CD4-positive, alpha-beta T cell (primary cell): Measurements from ENCODE around the gene ATP2B2. TPM values are rescaled to one million over a fixed set of nuclear protein-coding genes. Genes with fewer than 3 reads are reported as not detected.

Experiments used
- ATAC-seq: fragments of 200-7000 bp; cut with Tn5 transposase; one replicate; pipeline ENCODE4 v1.10.0; 2022; ENCODE audit warnings: mild to moderate bottlenecking; ENCODE audit not compliant: poor library complexity
- CTCF ChIA-PET: fragments of 350-600 bp; sonication (Branson Sonifier 250); formaldehyde crosslinking; loops from one replicate; lab custom pipeline; 2021; ENCODE audit warnings: antibody characterized with exemption, inconsistent platforms; lab: Charles Lee
- POLR2A ChIA-PET: fragments of 350-600 bp; sonication (Branson Sonifier 250); formaldehyde crosslinking; loops from one replicate; lab custom pipeline; 2021; ENCODE audit warnings: antibody characterized with exemption, inconsistent platforms; lab: Charles Lee
- DNase-seq, 14 experiments: peaks; one replicate each; pipeline ENCODE4 v3.0.0-alpha.2; 2013 to 2020; ENCODE audit warnings: mixed read lengths in 2 of 14
- H3K27ac ChIP-seq, 2 donors: one replicate each; pipeline versions ENCODE4 v1.5.1 to v1.7.0; 2013; ENCODE audit warnings: low read length in 2 of 2, low read depth in 1 of 2, mild to moderate bottlenecking in 1 of 2
- H3K27me3 ChIP-seq, 2 experiments: 1 replicate in 1 of 2; 2 replicates in 1 of 2; pipeline versions ENCODE4 v1.6.1 to v1.7.0; 2013; ENCODE audit warnings: low read length in 2 of 2, control low read depth in 1 of 2, mild to moderate bottlenecking in 1 of 2, moderate library complexity in 1 of 2; ENCODE audit not compliant: insufficient read depth in 2 of 2, control insufficient read depth in 1 of 2
- H3K36me3 ChIP-seq: one replicate; pipeline ENCODE4 v1.6.1; 2013; ENCODE audit warnings: low read length, control low read depth; ENCODE audit not compliant: insufficient read depth
- H3K4me1 ChIP-seq: one replicate; pipeline ENCODE4 v1.6.1; 2013; ENCODE audit warnings: low read length, control low read depth; ENCODE audit not compliant: insufficient read depth
- H3K4me3 ChIP-seq: one replicate; pipeline ENCODE4 v1.5.1; 2013; ENCODE audit warnings: mild to moderate bottlenecking, low read length, moderate library complexity
- H3K9me3 ChIP-seq, 2 experiments: 1 replicate in 1 of 2; 2 replicates in 1 of 2; pipeline versions ENCODE4 v1.6.1 to v1.7.0; 2013; ENCODE audit warnings: low read length in 2 of 2, mild to moderate bottlenecking in 2 of 2, control low read depth in 1 of 2, moderate library complexity in 1 of 2; ENCODE audit not compliant: control insufficient read depth in 1 of 2, insufficient read depth in 1 of 2
- H3K27ac Mint-ChIP-seq: one replicate; pipeline ENCODE4 v1.8.0; 2020; ENCODE audit warnings: mixed read lengths
- H3K27me3 Mint-ChIP-seq: one replicate; pipeline ENCODE4 v1.8.0; 2021; ENCODE audit warnings: mixed read lengths
- H3K36me3 Mint-ChIP-seq: one replicate; pipeline ENCODE4 v1.8.0; 2021; ENCODE audit warnings: low read depth, mixed read lengths
- H3K4me1 Mint-ChIP-seq: one replicate; pipeline ENCODE4 v1.8.0; 2021; ENCODE audit warnings: low read depth, mixed read lengths
- H3K4me3 Mint-ChIP-seq: one replicate; pipeline ENCODE4 v1.8.0; 2020; ENCODE audit warnings: mild to moderate bottlenecking, mixed read lengths
- H3K9me3 Mint-ChIP-seq: one replicate; pipeline ENCODE4 v1.8.0; 2020; ENCODE audit warnings: mixed read lengths
- CTCF ChIP-seq: fragments of 200-600 bp; IDR thresholded peaks from one replicate; pipeline ENCODE4 v1.8.0; 2022; ENCODE audit warnings: antibody characterized with exemption, mild to moderate bottlenecking
- intact Hi-C, 2 experiments: fragments of 100-400 bp; cut with DNase I in 1 of 2; cut with micrococcal nuclease in 1 of 2; formaldehyde crosslinking; loops; one replicate each; pipeline versions ENCODE4 v1.15.1 to v1.9.0; 2023 to 2025; cut with DNase I, micrococcal nuclease
- total RNA-seq, 174 experiments: library from RNA in 2 of 174; stranded (reverse) in 2 of 174; gene quantifications; one replicate each; pipeline ENCODE4 v1.2.3 and lab custom pipeline; 2021 to 2026

ATP2B2 gene
- total RNA-seq, 2 experiments from 2014 or later, result not detected

- Histone ChIP-seq H3K9me3 (no peaks in the 10 kb centered on the region), H3K27me3 (no peaks in the 10 kb centered on the region), H3K4me1 (no peaks in the 10 kb centered on the region), H3K27ac (no peak overlapping the region), H3K4me3 (no peak overlapping the region), H3K36me3 (no peaks in the 10 kb centered on the region)
- ChIA-PET CTCF (no interaction called here), POLR2A (no interaction called here)
- Mint-ChIP-seq H3K4me1 (no peaks in the 10 kb centered on the region), H3K27ac (no peak overlapping the region), H3K36me3 (no peaks in the 10 kb centered on the region), H3K9me3 (peaks cover 2% of the 10 kb centered on the region), H3K4me3 (no peak overlapping the region), H3K27me3 (no peaks in the 10 kb centered on the region)
- no peak for DNase-seq
- intact Hi-C loops, result no loop called here
- ATAC-seq, result no peak
- no peak for TF ChIP-seq CTCF
Observed at GRCh38 chr3:10480871-10481378, 24.5 kb downstream of the ATP2B2 start.

GRCh38 chr3:10479311-10479710 is 26.1 kb downstream of the ATP2B2 start:
- no peaks in the 10 kb centered on the region for H3K4me1 ChIP-seq
- Mint-ChIP-seq H3K36me3 (no peaks in the 10 kb centered on the region), H3K4me3 (no peak overlapping the region), H3K4me1 (no peaks in the 10 kb centered on the region), H3K27me3 (no peaks in the 10 kb centered on the region), H3K27ac (no peak overlapping the region), H3K9me3 (peaks cover 2% of the 10 kb centered on the region)
- H3K4me3 ChIP-seq, result no peak overlapping the region
- DNase-seq (no peak), ATAC-seq (no peak)
- intact Hi-C loops, result no loop called here
- H3K9me3 ChIP-seq, result no peaks in the 10 kb centered on the region
- ChIA-PET POLR2A (no interaction called here), CTCF (no interaction called here)
- H3K27ac ChIP-seq, result no peak overlapping the region
- TF ChIP-seq CTCF, result no peak
- no peaks in the 10 kb centered on the region for H3K27me3 ChIP-seq
- no peaks in the 10 kb centered on the region for H3K36me3 ChIP-seq

- POLR2A ChIA-PET, result no interaction called here
- Mint-ChIP-seq H3K27ac (no peak overlapping the region), H3K4me1 (peaks cover 4% of the 10 kb centered on the region), H3K36me3 (no peaks in the 10 kb centered on the region), H3K9me3 (peaks cover 2% of the 10 kb centered on the region), H3K27me3 (peaks cover 13% of the 10 kb centered on the region), H3K4me3 (no peak overlapping the region)
- ATAC-seq (no peak), DNase-seq (no peak)
- no peaks in the 10 kb centered on the region for H3K9me3 ChIP-seq
- peaks cover 0 to 4% of the 10 kb centered on the region in 2 experiments for H3K27me3 ChIP-seq
- no peak overlapping the region for H3K27ac ChIP-seq
- CTCF ChIA-PET, result no interaction called here
- no peak for TF ChIP-seq CTCF
- peaks cover 3% of the 10 kb centered on the region for H3K4me1 ChIP-seq
- H3K4me3 ChIP-seq, result no peak overlapping the region
- H3K36me3 ChIP-seq, result no peaks in the 10 kb centered on the region
- intact Hi-C loops, result no loop called here
Observed at GRCh38 chr3:10475983-10476382, 29.4 kb downstream of the ATP2B2 start.
